GM23338 (cell line): ENCODE results near the gene PKHD1. TPM values are rescaled to one million over a fixed set of nuclear protein-coding genes. Genes with fewer than 3 reads are reported as not detected.

Source experiments
- ATAC-seq: fragments of 200-7000 bp; cut with Tn5 transposase; 3 replicates; pipeline ENCODE4 v1.9.1; 2020
- DNase-seq: peaks from one replicate; pipeline ENCODE4 v3.0.0-alpha.2; 2015; ENCODE audit warnings: low spot score
- H2AFZ ChIP-seq: fragments of 200-600 bp; sonication (generic); 2 replicates; pipeline ENCODE4 v1.8.0; 2016; ENCODE audit warnings: antibody characterized with exemption, mild to moderate bottlenecking, moderate library complexity
- H3F3A ChIP-seq: fragments of 200-600 bp; sonication (generic); replicated peaks from 2 replicates; pipeline ENCODE4 v1.8.0; 2017; ENCODE audit warnings: antibody characterized with exemption, mixed run types, low read depth
- H3K27ac ChIP-seq: fragments of 200-600 bp; sonication (generic); 2 replicates; pipeline ENCODE4 v1.6.1; 2016; ENCODE audit warnings: low read depth
- H3K27me3 ChIP-seq: fragments of 200-600 bp; sonication (generic); 2 replicates; pipeline ENCODE4 v1.8.0; 2016; ENCODE audit warnings: mild to moderate bottlenecking, mixed run types, moderate library complexity; ENCODE audit not compliant: insufficient read depth
- H3K36me3 ChIP-seq: fragments of 200-600 bp; sonication (generic); 2 replicates; pipeline ENCODE4 v1.8.0; 2016; ENCODE audit warnings: mild to moderate bottlenecking; ENCODE audit not compliant: insufficient read depth
- H3K4me1 ChIP-seq: fragments of 200-600 bp; sonication (generic); 2 replicates; pipeline ENCODE4 v1.8.0; 2016; ENCODE audit warnings: mild to moderate bottlenecking, moderate library complexity; ENCODE audit not compliant: insufficient read depth
- H3K4me2 ChIP-seq: fragments of 200-600 bp; sonication (generic); 2 replicates; pipeline ENCODE4 v1.7.1; 2017; ENCODE audit warnings: mixed run types
- H3K4me3 ChIP-seq: fragments of 200-600 bp; sonication (generic); 2 replicates; pipeline ENCODE4 v1.6.1; 2016; ENCODE audit warnings: mixed run types
- H3K79me2 ChIP-seq: fragments of 200-600 bp; sonication (generic); replicated peaks from 2 replicates; pipeline ENCODE4 v1.8.0; 2017; ENCODE audit warnings: mild to moderate bottlenecking; ENCODE audit not compliant: insufficient read depth
- H3K9me2 ChIP-seq: fragments of 200-600 bp; sonication (generic); 2 replicates; pipeline ENCODE4 v1.8.0; 2017; ENCODE audit not compliant: insufficient read depth
- H4K20me1 ChIP-seq: fragments of 200-600 bp; sonication (generic); replicated peaks from 2 replicates; pipeline ENCODE4 v1.8.0; 2017; ENCODE audit warnings: mild to moderate bottlenecking; ENCODE audit not compliant: insufficient read depth
- H3K27ac Mint-ChIP-seq: 2 replicates; pipeline ENCODE4 v1.8.0; 2020; ENCODE audit warnings: inconsistent platforms, mild to moderate bottlenecking, moderate library complexity, mixed read lengths
- H3K27me3 Mint-ChIP-seq: 3 replicates; pipeline ENCODE4 v1.8.0; 2022; ENCODE audit warnings: low read depth, mild to moderate bottlenecking, moderate library complexity, mixed read lengths, inconsistent platforms; ENCODE audit not compliant: insufficient read depth, poor library complexity
- H3K36me3 Mint-ChIP-seq: 3 replicates; pipeline ENCODE4 v1.8.0; 2021; ENCODE audit warnings: low read depth, mild to moderate bottlenecking, inconsistent platforms, moderate library complexity, mixed read lengths
- H3K4me1 Mint-ChIP-seq: 3 replicates; pipeline ENCODE4 v1.8.0; 2020; ENCODE audit warnings: mild to moderate bottlenecking, inconsistent platforms, mixed read lengths
- H3K4me3 Mint-ChIP-seq: 3 replicates; pipeline ENCODE4 v1.8.0; 2021; ENCODE audit warnings: moderate library complexity, mild to moderate bottlenecking, inconsistent platforms, mixed read lengths
- H3K9me3 Mint-ChIP-seq: 3 replicates; pipeline ENCODE4 v1.8.0; 2020; ENCODE audit warnings: moderate library complexity, mild to moderate bottlenecking, inconsistent platforms, mixed read lengths
- CREB1 ChIP-seq: fragments of 250-450 bp; sonication (Bioruptor Pico); IDR thresholded peaks from 2 replicates; pipeline ENCODE4 v1.5.0; 2020; ENCODE audit warnings: low read depth, mild to moderate bottlenecking, moderate library complexity
- CTCF ChIP-seq, 2 experiments: fragments of 200-600 bp in 1 of 2; sonication (generic) in 1 of 2; conservative IDR thresholded peaks; 2 replicates each; pipeline versions ENCODE4 v1.5.1 to v1.6.1; 2016 to 2017; ENCODE audit warnings: antibody characterized with exemption in 2 of 2, low read depth in 2 of 2, mild to moderate bottlenecking in 2 of 2, moderate library complexity in 1 of 2
- EZH2 ChIP-seq: fragments of 200-600 bp; sonication (generic); IDR thresholded peaks from one replicate; pipeline ENCODE4 v1.8.0; 2017; ENCODE audit warnings: antibody characterized with exemption, mild to moderate bottlenecking, low read depth; ENCODE audit not compliant: unreplicated experiment
- EZH2phosphoT487 ChIP-seq: fragments of 200-600 bp; sonication (generic); IDR thresholded peaks from one replicate; pipeline ENCODE4 v1.8.1; 2018; ENCODE audit warnings: antibody characterized with exemption; ENCODE audit not compliant: unreplicated experiment
- JUNB ChIP-seq: IDR thresholded peaks from one replicate; pipeline ENCODE4 v1.6.1; 2016; ENCODE audit warnings: antibody characterized with exemption; ENCODE audit not compliant: unreplicated experiment
- NANOG ChIP-seq: IDR thresholded peaks from 2 replicates; pipeline ENCODE4 v1.6.1; 2016; ENCODE audit warnings: antibody characterized with exemption, borderline replicate concordance
- POLR2AphosphoS5 ChIP-seq: IDR thresholded peaks from 2 replicates; pipeline ENCODE4 v1.6.1; 2016; ENCODE audit warnings: antibody characterized with exemption, low read depth
- STAT1 ChIP-seq: IDR thresholded peaks from one replicate; pipeline ENCODE4 v1.6.1; 2016; ENCODE audit warnings: antibody characterized with exemption; ENCODE audit not compliant: unreplicated experiment
- ZNF114 ChIP-seq: fragments of 250-450 bp; sonication (Bioruptor Pico); IDR thresholded peaks from 2 replicates; pipeline ENCODE4 v1.5.0; 2020; ENCODE audit warnings: mild to moderate bottlenecking, moderate library complexity
- ZNF331 ChIP-seq: fragments of 250-450 bp; sonication (Bioruptor Pico); IDR thresholded peaks from 2 replicates; pipeline ENCODE4 v1.5.0; 2020; ENCODE audit warnings: low read depth, mild to moderate bottlenecking, moderate library complexity
- ZNF462 ChIP-seq: fragments of 250-450 bp; sonication (Bioruptor Pico); IDR thresholded peaks from 2 replicates; pipeline ENCODE4 v1.5.0; 2020; ENCODE audit warnings: mild to moderate bottlenecking, moderate library complexity
- polyA plus RNA-seq: library from polyadenylated mRNA; unstranded; fragments of >200 nt; fragmentation: Nextera tagmentation; extraction: Ambion mirVana; gene quantifications from 2 replicates; pipeline ENCODE4 v1.2.1, GENCODE V29; 2016
- total RNA-seq: library from RNA; depleted of rRNA; stranded (reverse); fragments of >200 nt; shearing (Covaris generic); gene quantifications from 2 replicates; pipeline ENCODE4 v1.2.3, GENCODE V29; 2014
- TF ChIP-seq, protein P1 (sequence below): IDR thresholded peaks from 2 replicates; pipeline ENCODE4 v1.6.1; 2016; ENCODE audit warnings: antibody characterized with exemption
- TF ChIP-seq, protein P2 (sequence below): IDR thresholded peaks from one replicate; pipeline ENCODE4 v1.6.1; 2018; ENCODE audit warnings: antibody characterized with exemption; ENCODE audit not compliant: unreplicated experiment

The PKHD1 gene
- total and polyA plus RNA-seq, 2 experiments from 2014 or later = 0.03 to 0.07 TPM

DNA sequence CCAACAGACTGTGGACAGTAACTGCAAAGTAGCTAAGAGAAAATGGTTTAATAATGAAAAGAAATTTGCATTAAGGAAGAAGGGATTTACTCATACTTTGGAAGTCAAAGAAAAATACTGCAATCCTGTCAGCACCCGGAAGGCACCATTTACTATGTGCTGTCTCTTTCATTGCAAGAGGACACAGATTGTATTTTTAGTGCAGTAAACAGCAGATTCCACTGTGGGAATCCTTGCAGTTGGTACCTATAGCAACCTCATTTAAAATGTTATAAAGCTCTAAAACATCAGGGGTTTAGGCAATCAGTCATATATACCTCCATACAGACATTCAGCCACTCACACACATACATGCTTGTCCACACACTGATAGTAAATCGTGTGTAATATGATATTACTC lies 346.8 kb downstream of the PKHD1 start (continued):
- no peak for TF ChIP-seq ZNF462 (CRISPR knock-in tag)
- no peak for TF ChIP-seq CREB1

- Histone ChIP-seq H2AFZ (peak overlapping the region; percentile 49; the same call in 1 of the 2 replicates), H3K27me3 (no peaks in the 10 kb centered on the region), H3K27ac (no peak overlapping the region), H3K4me1 (no peaks in the 10 kb centered on the region), H3F3A (no peaks in the 10 kb centered on the region), H3K4me2 (no peak overlapping the region), H3K79me2 (no peaks in the 10 kb centered on the region), H3K9me2 (no peaks in the 10 kb centered on the region), H4K20me1 (no peaks in the 10 kb centered on the region), H3K36me3 (no peaks in the 10 kb centered on the region), H3K4me3 (no peak overlapping the region)
- peak; percentile 57 for ATAC-seq
- Mint-ChIP-seq H3K36me3 (no peaks in the 10 kb centered on the region), H3K27ac (peak overlapping the region; percentile 13; the same call in 1 of the 2 replicates), H3K4me3 (no peak overlapping the region), H3K9me3 (no peaks in the 10 kb centered on the region), H3K27me3 (no peaks in the 10 kb centered on the region), H3K4me1 (peaks cover 11% of the 10 kb centered on the region)
- peak; percentile 21 for DNase-seq
- TF ChIP-seq NANOG (no peak), STAT1 (no peak), EZH2phosphoT487 (no peak), JUNB (no peak), EZH2 (no peak), ZNF114 (CRISPR knock-in tag) (no peak), CTCF (conservative IDR thresholded peaks at IDR 0.05; ENCODE audit: low read depth in 2 of 2) (no peak), POLR2AphosphoS5 (no peak), CREB1 (no peak), ZNF331 (CRISPR knock-in tag) (no peak)
- TF ChIP-seq, protein P1, sequence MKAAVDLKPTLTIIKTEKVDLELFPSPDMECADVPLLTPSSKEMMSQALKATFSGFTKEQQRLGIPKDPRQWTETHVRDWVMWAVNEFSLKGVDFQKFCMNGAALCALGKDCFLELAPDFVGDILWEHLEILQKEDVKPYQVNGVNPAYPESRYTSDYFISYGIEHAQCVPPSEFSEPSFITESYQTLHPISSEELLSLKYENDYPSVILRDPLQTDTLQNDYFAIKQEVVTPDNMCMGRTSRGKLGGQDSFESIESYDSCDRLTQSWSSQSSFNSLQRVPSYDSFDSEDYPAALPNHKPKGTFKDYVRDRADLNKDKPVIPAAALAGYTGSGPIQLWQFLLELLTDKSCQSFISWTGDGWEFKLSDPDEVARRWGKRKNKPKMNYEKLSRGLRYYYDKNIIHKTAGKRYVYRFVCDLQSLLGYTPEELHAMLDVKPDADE = no peak
- TF ChIP-seq, protein P2, sequence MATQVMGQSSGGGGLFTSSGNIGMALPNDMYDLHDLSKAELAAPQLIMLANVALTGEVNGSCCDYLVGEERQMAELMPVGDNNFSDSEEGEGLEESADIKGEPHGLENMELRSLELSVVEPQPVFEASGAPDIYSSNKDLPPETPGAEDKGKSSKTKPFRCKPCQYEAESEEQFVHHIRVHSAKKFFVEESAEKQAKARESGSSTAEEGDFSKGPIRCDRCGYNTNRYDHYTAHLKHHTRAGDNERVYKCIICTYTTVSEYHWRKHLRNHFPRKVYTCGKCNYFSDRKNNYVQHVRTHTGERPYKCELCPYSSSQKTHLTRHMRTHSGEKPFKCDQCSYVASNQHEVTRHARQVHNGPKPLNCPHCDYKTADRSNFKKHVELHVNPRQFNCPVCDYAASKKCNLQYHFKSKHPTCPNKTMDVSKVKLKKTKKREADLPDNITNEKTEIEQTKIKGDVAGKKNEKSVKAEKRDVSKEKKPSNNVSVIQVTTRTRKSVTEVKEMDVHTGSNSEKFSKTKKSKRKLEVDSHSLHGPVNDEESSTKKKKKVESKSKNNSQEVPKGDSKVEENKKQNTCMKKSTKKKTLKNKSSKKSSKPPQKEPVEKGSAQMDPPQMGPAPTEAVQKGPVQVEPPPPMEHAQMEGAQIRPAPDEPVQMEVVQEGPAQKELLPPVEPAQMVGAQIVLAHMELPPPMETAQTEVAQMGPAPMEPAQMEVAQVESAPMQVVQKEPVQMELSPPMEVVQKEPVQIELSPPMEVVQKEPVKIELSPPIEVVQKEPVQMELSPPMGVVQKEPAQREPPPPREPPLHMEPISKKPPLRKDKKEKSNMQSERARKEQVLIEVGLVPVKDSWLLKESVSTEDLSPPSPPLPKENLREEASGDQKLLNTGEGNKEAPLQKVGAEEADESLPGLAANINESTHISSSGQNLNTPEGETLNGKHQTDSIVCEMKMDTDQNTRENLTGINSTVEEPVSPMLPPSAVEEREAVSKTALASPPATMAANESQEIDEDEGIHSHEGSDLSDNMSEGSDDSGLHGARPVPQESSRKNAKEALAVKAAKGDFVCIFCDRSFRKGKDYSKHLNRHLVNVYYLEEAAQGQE = no peak
These were observed 348.8 kb downstream of the PKHD1 start for GRCh38 chr6:51738614-51739013.
